OCI-LY7 (cell line): Measurements from ENCODE around the gene ELMO1. TPM values are rescaled to one million over a fixed set of nuclear protein-coding genes. Genes with fewer than 3 reads are reported as not detected.

Source experiments
- BruUV-seq: library from RNA; stranded (reverse); fragments of 400-500 nt; replicated peaks from 2 replicates; lab custom pipeline; 2021; lab: Mats Ljungman, UMichigan
- CTCF ChIA-PET: fragments of 300-600 bp; sonication (Branson Sonifier 250); formaldehyde crosslinking; loops from one replicate; lab custom pipeline; 2022; ENCODE audit warnings: antibody characterized with exemption; ENCODE audit not compliant: unreplicated experiment; lab: Charles Lee
- POLR2A ChIA-PET: fragments of 300-600 bp; sonication (Branson Sonifier 250); formaldehyde crosslinking; loops from one replicate; lab custom pipeline; 2022; ENCODE audit warnings: antibody characterized with exemption; lab: Charles Lee
- DNase-seq: peaks from one replicate; pipeline ENCODE4 v3.0.0-alpha.2; 2015; ENCODE audit warnings: low spot score
- H2AFZ ChIP-seq: fragments of 200-600 bp; sonication (generic), shearing (Covaris generic); 2 replicates; pipeline ENCODE4 v1.6.1; 2014; ENCODE audit warnings: mild to moderate bottlenecking, antibody characterized with exemption, low read length, moderate library complexity
- H3K27ac ChIP-seq: fragments of 200-600 bp; sonication (generic); 2 replicates; pipeline ENCODE4 v1.5.1; 2014; ENCODE audit warnings: mixed run types, low read depth, mild to moderate bottlenecking, moderate library complexity, low read length, inconsistent platforms; ENCODE audit not compliant: poor library complexity, severe bottlenecking
- H3K36me3 ChIP-seq: fragments of 200-600 bp; sonication (generic); 2 replicates; pipeline ENCODE4 v1.6.1; 2014; ENCODE audit warnings: mild to moderate bottlenecking, antibody characterized with exemption, low read length, moderate library complexity, mixed read lengths; ENCODE audit not compliant: insufficient read depth
- H3K4me1 ChIP-seq: fragments of 200-600 bp; sonication (generic); 2 replicates; pipeline ENCODE4 v1.5.1; 2014; ENCODE audit warnings: mild to moderate bottlenecking, low read length; ENCODE audit not compliant: insufficient read depth, poor library complexity, severe bottlenecking
- H3K4me2 ChIP-seq: fragments of 200-600 bp; sonication (generic); 2 replicates; pipeline ENCODE4 v1.6.1; 2014; ENCODE audit warnings: mild to moderate bottlenecking, low read length
- H3K4me3 ChIP-seq: fragments of 200-600 bp; sonication (generic); 2 replicates; pipeline ENCODE4 v1.5.1; 2014; ENCODE audit warnings: mild to moderate bottlenecking, low read depth, low read length; ENCODE audit not compliant: poor library complexity, severe bottlenecking
- H3K79me2 ChIP-seq: fragments of 200-600 bp; sonication (generic); 2 replicates; pipeline ENCODE4 v1.6.1; 2016; ENCODE audit warnings: low read depth, mild to moderate bottlenecking, low read length, moderate library complexity, mixed read lengths; ENCODE audit not compliant: insufficient read depth
- H3K9me2 ChIP-seq: fragments of 200-600 bp; sonication (generic); 2 replicates; pipeline ENCODE4 v1.6.1; 2016; ENCODE audit warnings: mild to moderate bottlenecking, low read length, mixed read lengths; ENCODE audit not compliant: insufficient read depth
- H3K9me3 ChIP-seq: fragments of 200-600 bp; sonication (generic); 2 replicates; pipeline ENCODE4 v1.6.1; 2014; ENCODE audit warnings: mild to moderate bottlenecking, mixed run types, low read length, mixed read lengths
- H4K20me1 ChIP-seq: fragments of 200-600 bp; sonication (generic); 2 replicates; pipeline ENCODE4 v1.6.1; 2014; ENCODE audit warnings: mild to moderate bottlenecking, antibody characterized with exemption, low read length, moderate library complexity, mixed read lengths; ENCODE audit not compliant: insufficient read depth
- CTCF ChIP-seq: fragments of 200-600 bp; sonication (generic); conservative IDR thresholded peaks from 2 replicates; pipeline ENCODE4 v1.5.1; 2014; ENCODE audit warnings: mild to moderate bottlenecking, antibody characterized with exemption, low read length, moderate library complexity, mixed read lengths
- EZH2phosphoT487 ChIP-seq: fragments of 200-600 bp; sonication (generic); IDR thresholded peaks from 2 replicates; pipeline ENCODE4 v1.6.1; 2018; ENCODE audit warnings: low read depth, borderline replicate concordance, mild to moderate bottlenecking, mixed run types, antibody characterized with exemption, low read length, moderate library complexity, mixed read lengths
- intact Hi-C: fragments of 100-400 bp; cut with micrococcal nuclease; formaldehyde crosslinking; loops from one replicate; pipeline ENCODE4 v1.10.0; 2022; ENCODE audit not compliant: unreplicated experiment
- total RNA-seq, 2 experiments: library from RNA; depleted of rRNA in 1 of 2; stranded (reverse); fragments of >200 nt in 1 of 2; shearing (Covaris generic) in 1 of 2; gene quantifications; 2 replicates each; pipeline ENCODE4 v1.2.3, GENCODE V29; 2014 to 2022

Gene ELMO1
- total RNA-seq, 2 experiments from 2014 or later: 101 to 103 TPM

GRCh38 chr7:36814311-36814710, 634.4 kb downstream of the ELMO1 start:
- Histone ChIP-seq H3K4me3 (no peak overlapping the region), H2AFZ (no peak overlapping the region), H3K4me2 (no peak overlapping the region), H3K79me2 (no peaks in the 10 kb centered on the region), H3K4me1 (no peaks in the 10 kb centered on the region), H3K9me3 (no peaks in the 10 kb centered on the region), H3K27ac (no peak overlapping the region), H3K36me3 (no peaks in the 10 kb centered on the region), H4K20me1 (no peaks in the 10 kb centered on the region), H3K9me2 (no peaks in the 10 kb centered on the region)
- CTCF ChIA-PET: no interaction called here
- intact Hi-C loops: no loop called here
- BruUV-seq: no TSS peak
- POLR2A ChIA-PET: no interaction called here
- TF ChIP-seq CTCF (no peak), EZH2phosphoT487 (no peak)
- DNase-seq: no peak

- H3K4me3 ChIP-seq: no peak overlapping the region
- TF ChIP-seq EZH2phosphoT487 (no peak), CTCF (no peak)
- ChIA-PET CTCF (no interaction called here), POLR2A (interaction anchor here (1.1 kb wide), 1 partner anchor 9 kb away, joined by 3 read pairs; no protein-coding TSS in a partner anchor)
- H3K9me2 ChIP-seq: no peaks in the 10 kb centered on the region
- no peak for DNase-seq
- BruUV-seq: no TSS peak
- no peaks in the 10 kb centered on the region for H4K20me1 ChIP-seq
- no peaks in the 10 kb centered on the region for H3K9me3 ChIP-seq
- H3K4me2 ChIP-seq: no peak overlapping the region
- intact Hi-C loops: no loop called here
- H3K27ac ChIP-seq: no peak overlapping the region
- H3K36me3 ChIP-seq: no peaks in the 10 kb centered on the region
- no peaks in the 10 kb centered on the region for H3K79me2 ChIP-seq
- no peaks in the 10 kb centered on the region for H3K4me1 ChIP-seq
- no peak overlapping the region for H2AFZ ChIP-seq
Measured at GRCh38 chr7:36811807-36812206, 636.9 kb downstream of the ELMO1 start.

GRCh38 chr7:36810489-36810888, 638.2 kb downstream of the ELMO1 start:
- no peak overlapping the region for H3K27ac ChIP-seq
- intact Hi-C loops: no loop called here
- no TSS peak for BruUV-seq
- no peak for DNase-seq
- H3K4me1 ChIP-seq: no peaks in the 10 kb centered on the region
- H3K9me2 ChIP-seq: no peaks in the 10 kb centered on the region
- no peaks in the 10 kb centered on the region for H3K36me3 ChIP-seq
- no peak overlapping the region for H3K4me2 ChIP-seq
- no peak for TF ChIP-seq EZH2phosphoT487
- TF ChIP-seq CTCF: no peak
- H3K9me3 ChIP-seq: no peaks in the 10 kb centered on the region
- ChIA-PET CTCF (no interaction called here), POLR2A (interaction anchor here (0.6 to 0.7 kb wide), 2 partner anchors 16 to 459 kb away, joined by 3 to 4 read pairs; no protein-coding TSS in a partner anchor)
- H3K79me2 ChIP-seq: no peaks in the 10 kb centered on the region
- H4K20me1 ChIP-seq: no peaks in the 10 kb centered on the region
- no peak overlapping the region for H3K4me3 ChIP-seq
- no peak overlapping the region for H2AFZ ChIP-seq
